Breast epithelium (tissue), 4 donors: Measurements from ENCODE around the gene CLEC11A. TPM values are rescaled to one million over a fixed set of nuclear protein-coding genes. Genes with fewer than 3 reads are reported as not detected.
"Not testable (repeated sequence)": the region's sequence is repeated elsewhere in the genome, so short reads cannot be mapped to it uniquely, and the experiment has no call there.

ENCODE experiments used
- DNase-seq, 2 donors: peaks; one replicate each; pipeline ENCODE4 v3.0.0-alpha.2; 2019; ENCODE audit warnings: low spot score in 2 of 2
- H3K27ac ChIP-seq, 2 donors: fragments of 200-600 bp; sonication (generic) in 1 of 2; one replicate each; pipeline ENCODE4 v1.5.1; 2016 to 2019; ENCODE audit warnings: mild to moderate bottlenecking in 1 of 2
- H3K27me3 ChIP-seq, 2 donors: fragments of 200-600 bp; sonication (generic) in 1 of 2; one replicate each; pipeline versions ENCODE4 v1.5.1 to v1.6.0; 2017 to 2019; ENCODE audit warnings: control low read depth in 1 of 2, mild to moderate bottlenecking in 1 of 2
- H3K36me3 ChIP-seq: fragments of 200-600 bp; one replicate; pipeline ENCODE4 v1.5.1; 2019
- H3K4me1 ChIP-seq, 2 donors: fragments of 200-600 bp; sonication (generic); one replicate each; pipeline ENCODE4 v1.5.1; 2016 to 2019; ENCODE audit warnings: control low read depth in 1 of 2
- H3K4me3 ChIP-seq, 3 donors: fragments of 200-600 bp; sonication (generic); 1 replicate in 2 of 3; 2 replicates in 1 of 3; pipeline ENCODE4 v1.5.1; 2016 to 2019; ENCODE audit warnings: mild to moderate bottlenecking in 3 of 3, moderate library complexity in 2 of 3
- H3K9me3 ChIP-seq, 2 donors: fragments of 200-600 bp; sonication (generic) in 1 of 2; one replicate each; pipeline ENCODE4 v1.5.1; 2016 to 2019; ENCODE audit warnings: control low read depth in 1 of 2
- CTCF ChIP-seq, 3 donors: fragments of 450-650 bp; IDR thresholded peaks; one replicate each; pipeline ENCODE4 v1.5.1; 2016 to 2017; ENCODE audit warnings: antibody characterized with exemption in 3 of 3, mild to moderate bottlenecking in 3 of 3, moderate library complexity in 3 of 3
- POLR2A ChIP-seq: fragments of 450-650 bp; IDR thresholded peaks from one replicate; pipeline ENCODE4 v1.6.1; 2016; ENCODE audit warnings: antibody characterized with exemption, mild to moderate bottlenecking, moderate library complexity
- POLR2AphosphoS5 ChIP-seq, 3 donors: sonication (generic); formaldehyde crosslinking; IDR thresholded peaks; one replicate each; pipeline ENCODE4 v1.6.1; 2017; ENCODE audit warnings: antibody characterized with exemption in 3 of 3
- intact Hi-C: fragments of 100-400 bp; cut with DNase I; formaldehyde crosslinking; loops from one replicate; pipeline ENCODE4 v1.15.1; 2023; ENCODE audit warnings: low total_unique reads
- total RNA-seq, 3 donors: library from RNA; depleted of rRNA; stranded (reverse); fragments of >200 nt; gene quantifications; one replicate each; pipeline ENCODE4 v1.1.0, GENCODE V29; 2016

CLEC11A gene
- total RNA-seq, 3 donors from 2014 or later: 16.4 to 24.3 (median 20.6) TPM

DNA sequence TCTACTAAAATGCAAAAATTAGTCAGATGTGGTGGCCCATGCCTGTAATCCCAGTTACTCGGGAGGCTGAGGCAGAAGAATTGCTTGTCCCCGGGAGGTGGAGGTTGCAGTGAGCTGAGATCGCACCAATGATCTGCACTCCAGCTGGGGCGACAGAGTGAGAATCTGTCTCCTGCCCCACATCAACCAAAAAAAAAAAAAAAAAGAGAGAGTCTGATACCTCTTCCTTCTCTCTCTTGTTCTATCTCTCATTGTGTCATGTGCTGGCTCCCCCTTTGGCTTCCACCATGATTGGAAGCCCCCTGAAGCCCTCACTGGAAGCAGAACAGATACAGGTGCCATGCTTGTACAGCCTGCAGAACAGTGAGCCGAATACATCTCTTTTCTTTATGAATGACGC is 20.4 kb downstream of the CLEC11A start:
- no peak for TF ChIP-seq POLR2A
- no peak for TF ChIP-seq POLR2AphosphoS5 (IDR thresholded peaks at IDR 0.05)
- no peak overlapping the region for H3K4me3 ChIP-seq
- H3K36me3 ChIP-seq: no peaks in the 10 kb centered on the region
- no peak for DNase-seq
- H3K4me1 ChIP-seq: no peaks in the 10 kb centered on the region
- peaks cover 0 to 40% of the 10 kb centered on the region in 2 donors for H3K27me3 ChIP-seq
- intact Hi-C loops: no loop called here
- no peaks in the 10 kb centered on the region for H3K9me3 ChIP-seq
- H3K27ac ChIP-seq: no peak overlapping the region

DNA sequence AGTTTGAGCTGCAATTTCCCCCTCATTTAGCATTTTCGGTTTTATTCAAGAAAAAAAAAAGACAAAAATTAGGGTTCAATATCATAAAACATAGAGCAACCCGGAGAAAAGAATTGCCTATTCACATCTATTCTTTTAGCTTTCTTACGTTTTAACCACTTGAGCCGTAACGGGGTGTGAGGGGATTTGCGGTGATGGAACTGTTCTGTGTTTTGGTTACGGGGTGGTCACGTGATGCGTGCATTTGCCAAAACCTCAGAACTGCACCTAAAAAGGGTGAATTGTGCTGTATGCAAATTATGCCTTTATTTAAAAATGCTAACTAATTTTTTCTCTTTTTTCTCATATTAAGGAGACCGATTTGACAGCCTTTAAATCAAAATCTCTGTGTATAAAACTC is 22.1 kb downstream of the CLEC11A start:
- Histone ChIP-seq H3K27me3 (peaks cover 0 to 26% of the 10 kb centered on the region in 2 donors), H3K4me1 (no peaks in the 10 kb centered on the region), H3K4me3 (no peak overlapping the region), H3K27ac (no peak overlapping the region), H3K9me3 (no peaks in the 10 kb centered on the region), H3K36me3 (no peaks in the 10 kb centered on the region)
- no peak for DNase-seq
- TF ChIP-seq POLR2AphosphoS5 (IDR thresholded peaks at IDR 0.05) (no peak), CTCF (IDR thresholded peaks at IDR 0.05) (no peak), POLR2A (no peak)
- intact Hi-C loops: no loop called here

DNA sequence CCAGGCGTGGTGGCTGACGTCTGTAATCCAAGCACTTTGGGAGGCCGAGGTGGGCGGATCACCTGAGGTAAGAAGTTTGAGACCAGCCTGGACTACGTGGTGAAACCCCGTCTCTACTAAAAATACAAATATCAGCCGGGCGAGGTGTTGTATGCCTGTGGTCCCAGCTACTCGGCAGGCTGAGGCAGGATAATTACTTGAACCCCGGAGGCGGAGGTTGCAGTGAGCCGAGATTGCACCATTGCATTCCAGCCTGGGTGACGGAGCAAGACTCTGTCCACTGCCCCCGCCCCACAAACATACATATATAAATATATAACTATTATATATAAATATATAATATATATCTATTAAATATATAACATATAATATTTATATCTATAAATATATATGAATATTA is 24.0 kb downstream of the CLEC11A start:
- intact Hi-C loops, H3K9me3 ChIP-seq, H3K4me1 ChIP-seq, H3K36me3 ChIP-seq, H3K4me3 ChIP-seq, H3K27ac ChIP-seq, DNase-seq: not testable (repeated sequence)
- H3K27me3 ChIP-seq: peaks cover 0 to 20% of the 10 kb centered on the region in 2 donors

GRCh38 chr19:50749490-50749889 is 26.3 kb downstream of the CLEC11A start:
- no peaks in the 10 kb centered on the region for H3K9me3 ChIP-seq
- intact Hi-C loops: no loop called here
- TF ChIP-seq CTCF (IDR thresholded peaks at IDR 0.05) (no peak), POLR2AphosphoS5 (IDR thresholded peaks at IDR 0.05) (no peak), POLR2A (no peak)
- no peak for DNase-seq
- no peak overlapping the region for H3K27ac ChIP-seq
- no peaks in the 10 kb centered on the region for H3K4me1 ChIP-seq
- H3K36me3 ChIP-seq: no peaks in the 10 kb centered on the region
- peaks cover 0 to 20% of the 10 kb centered on the region in 2 donors for H3K27me3 ChIP-seq
- no peak overlapping the region for H3K4me3 ChIP-seq

GRCh38 chr19:50750010-50750409 is 26.8 kb downstream of the CLEC11A start:
- Histone ChIP-seq H3K27ac (no peak overlapping the region), H3K4me1 (no peaks in the 10 kb centered on the region), H3K36me3 (no peaks in the 10 kb centered on the region), H3K4me3 (no peak overlapping the region), H3K27me3 (peaks cover 0 to 23% of the 10 kb centered on the region in 2 donors), H3K9me3 (no peaks in the 10 kb centered on the region)
- intact Hi-C loops: no loop called here
- no peak for DNase-seq
- TF ChIP-seq POLR2A (no peak), POLR2AphosphoS5 (IDR thresholded peaks at IDR 0.05) (no peak), CTCF (IDR thresholded peaks at IDR 0.05) (no peak)

DNA sequence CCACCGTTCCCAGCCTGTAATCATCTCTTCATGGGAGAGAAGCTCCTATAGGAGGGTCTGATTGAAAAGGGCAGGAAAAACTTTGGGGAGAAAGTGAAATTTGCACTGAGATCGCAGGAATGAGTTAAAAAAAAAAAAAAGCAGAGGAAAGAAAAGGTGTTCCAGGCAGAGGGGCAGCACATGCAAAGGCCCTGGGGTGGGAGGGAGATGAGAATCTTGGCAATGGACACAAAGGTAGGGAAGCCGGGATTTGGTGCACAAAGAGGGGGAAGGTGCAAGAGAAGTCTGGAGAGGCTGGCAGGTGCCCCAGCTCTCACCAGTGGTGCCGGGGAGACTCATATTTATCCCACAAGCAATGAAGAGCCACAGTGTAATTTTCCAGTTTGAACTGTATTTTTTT is 30.7 kb downstream of the CLEC11A start:
- H3K9me3 ChIP-seq: no peaks in the 10 kb centered on the region
- H3K27ac ChIP-seq: no peak overlapping the region
- H3K4me3 ChIP-seq: no peak overlapping the region
- H3K27me3 ChIP-seq: peaks cover 0 to 24% of the 10 kb centered on the region in 2 donors
- intact Hi-C loops: no loop called here
- DNase-seq: no peak
- no peaks in the 10 kb centered on the region for H3K4me1 ChIP-seq
- TF ChIP-seq CTCF (IDR thresholded peaks at IDR 0.05) (no peak), POLR2AphosphoS5 (IDR thresholded peaks at IDR 0.05) (no peak), POLR2A (no peak)
- no peaks in the 10 kb centered on the region for H3K36me3 ChIP-seq

GRCh38 chr19:50756244-50756643 is 33.1 kb downstream of the CLEC11A start:
- DNase-seq, H3K27ac ChIP-seq, H3K4me1 ChIP-seq, H3K36me3 ChIP-seq, intact Hi-C loops, H3K9me3 ChIP-seq, H3K4me3 ChIP-seq: not testable (repeated sequence)
- peaks cover 0 to 16% of the 10 kb centered on the region in 2 donors for H3K27me3 ChIP-seq

- H3K27ac ChIP-seq, H3K4me3 ChIP-seq, intact Hi-C loops, H3K36me3 ChIP-seq, DNase-seq, H3K4me1 ChIP-seq, H3K9me3 ChIP-seq: not testable (repeated sequence)
- peaks cover 0 to 13% of the 10 kb centered on the region in 2 donors for H3K27me3 ChIP-seq
Observed at GRCh38 chr19:50757624-50758023, 34.5 kb downstream of the CLEC11A start.

DNA sequence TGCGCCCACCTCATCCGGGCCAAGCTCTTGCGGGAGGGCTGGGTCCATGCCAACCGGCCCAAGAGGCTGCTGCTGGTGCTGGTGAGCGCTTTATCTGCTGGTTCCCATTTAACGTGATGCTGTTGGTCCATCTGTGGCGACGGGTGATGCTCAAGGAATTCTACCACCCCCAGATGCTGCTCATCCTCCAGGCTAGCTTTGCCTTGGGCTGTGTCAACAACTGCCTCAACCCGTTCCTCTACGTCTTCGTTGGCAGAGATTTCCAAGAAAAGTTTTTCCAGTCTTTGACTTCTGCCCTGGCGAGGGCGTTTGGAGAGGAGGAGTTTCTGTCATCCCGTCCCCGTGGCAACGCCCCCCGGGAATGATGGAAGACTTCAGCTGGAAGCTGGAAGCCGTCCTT is 35.9 kb downstream of the CLEC11A start:
- intact Hi-C loops, H3K4me1 ChIP-seq, DNase-seq, H3K9me3 ChIP-seq, H3K4me3 ChIP-seq, H3K36me3 ChIP-seq, H3K27ac ChIP-seq: not testable (repeated sequence)
- H3K27me3 ChIP-seq: peaks cover 0 to 13% of the 10 kb centered on the region in 2 donors
